Left renal pelvis (tissue), 4 donors: ENCODE measurements around the gene RASSF4. TPM values are rescaled to one million over a fixed set of nuclear protein-coding genes. Genes with fewer than 3 reads are reported as not detected.

ENCODE experiments used
- DNase-seq, 4 donors: peaks; one replicate each; pipeline ENCODE4 v3.0.0-alpha.2; 2013; ENCODE audit warnings: low read depth in 4 of 4, low spot score in 3 of 4
- polyA plus RNA-seq, 4 donors: library from polyadenylated mRNA; unstranded; fragments of 120-200 nt; gene quantifications; one replicate each; pipeline ENCODE4 v1.2.1, GENCODE V29; 2013; ENCODE audit not compliant: insufficient read length in 4 of 4

Gene RASSF4
- polyA plus RNA-seq, result 10 to 100 TPM; 12.7 to 39.2 (median 24.1) TPM

DNA sequence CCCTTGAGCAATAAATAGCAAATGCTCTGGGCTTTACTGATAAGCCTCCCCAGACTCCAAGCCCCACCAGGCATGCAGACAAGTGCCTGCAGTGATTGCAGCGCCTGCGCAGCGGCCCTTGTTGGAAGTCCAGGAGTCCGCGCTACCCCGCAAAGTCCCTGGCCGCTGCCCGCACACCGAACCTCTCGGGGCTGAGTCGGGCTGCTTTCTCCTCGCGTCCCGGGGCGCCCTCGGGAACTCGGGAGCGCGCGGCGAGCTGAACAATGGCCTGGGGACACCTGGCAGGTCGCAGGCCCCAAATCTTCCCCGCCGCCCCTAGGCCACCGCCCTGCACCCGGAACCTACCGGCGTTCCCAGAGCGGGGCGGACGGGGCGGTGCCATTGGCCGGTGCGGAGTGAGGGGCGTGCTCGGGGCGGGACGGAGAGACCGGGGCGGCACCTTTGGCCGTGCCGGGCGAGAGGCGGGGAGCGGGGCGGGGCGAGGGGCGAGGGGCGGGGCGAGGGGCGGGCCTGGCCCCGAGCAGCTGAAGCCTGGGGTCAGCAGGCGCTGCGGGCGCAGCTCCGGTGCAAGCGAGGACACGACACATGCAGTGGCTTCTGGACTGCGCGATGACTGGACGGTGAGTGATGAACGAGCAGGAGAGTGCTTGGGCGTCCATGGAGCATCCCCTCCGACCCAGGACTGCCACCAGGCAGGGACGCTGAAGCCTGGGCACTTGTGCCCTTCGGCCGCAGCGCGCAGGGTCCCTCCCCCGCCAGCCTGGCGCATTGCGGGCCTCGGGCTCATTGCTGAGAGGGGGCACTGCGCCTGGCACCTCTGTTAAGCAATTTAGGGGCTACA is at the start of gene RASSF4:
TSS of gene RASSF4 (plus strand) at position 556 of the 841 bp plus-strand sequence. CDS start 10,401 bp downstream, outside the sequence.
- no peak for DNase-seq

DNA sequence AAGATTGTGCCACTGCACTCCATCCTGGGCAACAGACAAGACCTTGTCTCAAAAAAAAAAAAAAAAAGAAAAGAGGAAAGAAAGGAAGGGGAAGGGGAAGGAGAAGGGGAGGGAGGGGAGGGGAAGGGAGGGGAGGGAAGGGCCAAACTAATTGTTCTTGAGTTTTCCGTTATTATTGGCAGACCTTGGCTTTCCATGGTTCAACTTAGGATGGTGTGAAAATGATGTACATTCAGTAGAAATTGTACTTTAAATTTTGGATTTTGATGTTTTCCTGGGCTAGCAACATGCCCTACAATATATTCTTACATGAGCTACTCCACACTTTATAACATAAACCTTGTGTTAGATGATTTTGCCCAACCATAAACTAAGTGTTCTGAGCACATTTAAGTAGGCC is 49.7 kb upstream of the RASSF4 start:
- no peak for DNase-seq

DNA sequence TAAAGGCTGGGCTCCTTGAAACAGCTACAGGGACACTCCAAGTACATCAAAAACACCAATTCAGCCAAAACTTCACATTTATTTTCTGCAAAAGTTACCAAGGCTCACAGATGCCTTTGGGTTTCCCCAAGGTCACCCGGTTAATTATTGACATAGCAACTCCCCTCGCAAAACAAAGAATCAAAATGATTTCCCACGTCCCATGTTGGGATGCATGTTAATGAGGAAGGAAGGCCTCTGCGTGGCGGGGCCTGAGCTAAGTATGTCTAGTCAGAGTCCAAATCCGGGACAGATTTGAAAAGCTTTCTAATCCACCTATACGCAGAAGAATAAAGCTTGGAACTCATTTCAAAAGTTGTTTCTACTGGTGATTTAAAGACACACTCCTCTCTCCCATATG is 49.0 kb upstream of the RASSF4 start:
- DNase-seq, result no peak

DNA sequence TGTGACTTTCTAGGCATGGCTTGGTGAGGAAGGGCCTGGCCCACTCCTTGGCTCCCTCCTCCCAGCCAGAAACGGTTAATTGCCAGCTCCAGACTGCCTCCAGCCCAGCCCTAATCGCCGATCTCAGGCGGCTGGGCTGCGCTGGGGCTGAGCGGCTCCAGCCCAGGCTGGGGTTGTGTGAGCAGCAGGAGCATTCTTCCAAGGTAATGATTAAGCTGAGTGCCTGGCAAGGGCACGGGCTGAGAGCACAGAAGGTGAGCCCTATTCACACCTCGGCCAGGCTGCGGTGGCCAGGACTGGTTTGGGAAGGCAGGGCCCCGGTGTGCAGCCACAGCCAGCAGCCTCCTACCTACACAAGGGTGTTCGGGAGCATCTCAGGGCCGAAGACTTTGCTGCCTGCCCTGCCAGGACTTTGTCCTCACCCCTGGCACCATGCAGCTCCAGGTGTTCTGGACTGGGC is 48.5 kb upstream of the RASSF4 start, which contains the start of gene TMEM72:
TSS of gene TMEM72 (plus strand) at position 257 of the 460 bp plus-strand sequence. CDS start at position 433, 176 bp downstream.
- DNase-seq, result peak in 2 of 4 donors; percentile 62 to 78

DNA sequence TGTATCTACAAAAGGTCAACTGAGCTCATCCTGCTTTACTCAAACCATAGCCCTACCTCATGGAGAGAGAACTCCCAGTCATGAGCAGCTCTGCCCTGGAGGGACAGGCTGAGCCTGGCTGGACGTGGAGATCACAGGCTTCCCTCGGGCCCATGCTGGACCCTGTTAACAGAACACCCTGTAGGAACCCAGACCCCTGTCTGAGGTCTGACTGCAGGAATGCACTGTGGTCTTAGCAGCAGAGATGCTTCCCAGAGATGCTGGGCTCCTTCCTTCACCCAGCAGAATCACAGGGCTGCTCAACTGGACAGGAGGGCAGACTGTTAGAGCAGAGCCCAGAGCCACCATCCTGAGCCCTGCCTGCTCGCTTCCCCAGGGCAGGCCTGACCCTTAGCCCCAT is 47.7 kb upstream of the RASSF4 start:
- DNase-seq, result no peak

GRCh38 chr10:44913350-44914081 is 46.1 kb upstream of the RASSF4 start:
- DNase-seq, result peak in 1 of 4 donors; percentile 31

GRCh38 chr10:44914891-44915290 is 44.7 kb upstream of the RASSF4 start:
- DNase-seq, result no peak

DNA sequence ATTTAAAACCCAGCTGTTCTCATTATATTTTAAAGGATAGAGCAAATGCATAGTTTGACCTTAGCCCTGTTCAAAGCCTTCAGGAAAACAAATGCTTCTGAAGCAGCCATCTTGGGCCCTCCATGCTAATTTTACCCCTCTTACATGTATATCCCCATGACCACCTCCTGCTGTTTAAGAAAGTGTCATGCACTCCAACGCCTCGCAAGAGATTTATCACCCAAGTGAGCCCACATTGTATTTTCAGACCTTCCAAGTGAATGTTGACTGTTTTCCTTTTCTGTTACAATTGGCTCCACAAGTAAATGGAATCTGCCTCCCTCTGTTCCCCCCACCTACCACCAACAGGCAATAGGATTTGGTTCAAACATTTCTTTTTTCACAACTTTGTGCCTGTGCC is 43.2 kb upstream of the RASSF4 start:
- no peak for DNase-seq

DNA sequence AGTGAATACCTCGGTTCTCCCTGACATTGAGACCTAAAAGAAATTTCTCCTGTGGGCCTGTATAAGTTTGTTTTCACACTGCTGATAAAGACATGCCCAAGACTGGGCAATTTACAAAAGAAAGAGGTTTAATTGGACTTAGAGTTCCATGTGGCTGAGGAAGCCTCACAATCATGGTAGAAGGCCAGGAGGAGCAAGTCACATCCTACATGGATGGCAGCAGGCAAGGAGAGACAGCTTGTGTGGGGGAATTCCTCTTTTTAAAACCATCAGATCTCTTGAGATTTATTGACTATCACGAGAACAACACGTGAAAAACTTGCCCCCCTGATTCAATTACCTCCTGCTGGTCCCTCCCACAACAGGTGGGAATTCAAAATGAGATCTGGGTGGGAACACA is 41.8 kb upstream of the RASSF4 start:
- DNase-seq, result no peak

- DNase-seq, result no peak
Measured at GRCh38 chr10:44920252-44920651, 39.4 kb upstream of the RASSF4 start.

- DNase-seq, result no peak
Measured at GRCh38 chr10:44921061-44921460, 38.5 kb upstream of the RASSF4 start.

- no peak for DNase-seq
Measured at GRCh38 chr10:44921506-44921905, 38.1 kb upstream of the RASSF4 start.

GRCh38 chr10:44922021-44922420 is 37.6 kb upstream of the RASSF4 start:
- no peak for DNase-seq

DNA sequence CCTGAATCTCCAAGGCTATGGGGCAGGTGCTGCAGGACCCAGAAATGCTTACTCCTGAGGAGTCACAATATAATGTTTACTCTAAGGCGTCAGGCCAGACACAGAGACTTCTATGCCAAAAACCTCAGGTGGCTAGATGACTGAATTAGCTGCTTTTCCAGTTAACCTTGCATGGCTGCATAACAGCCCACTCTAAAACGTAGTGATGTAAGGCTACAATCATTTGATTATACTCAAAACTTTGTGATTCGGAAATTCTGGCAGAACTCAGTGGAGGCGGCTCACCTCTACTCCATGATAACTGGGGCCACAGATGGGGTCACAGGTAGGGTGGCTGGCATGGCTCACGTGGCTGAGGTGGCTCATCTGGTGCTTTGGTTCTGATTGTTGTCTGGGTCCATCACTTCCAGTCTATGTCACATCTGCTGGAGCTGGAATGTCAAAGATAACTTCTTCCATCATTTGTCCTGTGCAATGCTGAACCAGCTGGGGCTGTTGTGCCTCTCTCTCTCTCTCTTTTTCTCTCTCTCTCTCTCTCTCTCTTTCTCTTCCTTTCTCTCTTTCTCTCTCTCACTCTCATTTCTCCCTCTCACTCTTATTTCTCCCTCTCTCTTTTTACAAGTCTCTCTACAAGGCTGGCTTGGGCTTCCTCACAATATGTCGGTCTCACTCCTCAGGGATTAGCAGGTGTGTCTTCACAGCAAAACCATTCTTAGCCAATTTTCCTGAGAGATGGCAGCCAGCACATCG is 36.6 kb upstream of the RASSF4 start:
- no peak for DNase-seq

DNA sequence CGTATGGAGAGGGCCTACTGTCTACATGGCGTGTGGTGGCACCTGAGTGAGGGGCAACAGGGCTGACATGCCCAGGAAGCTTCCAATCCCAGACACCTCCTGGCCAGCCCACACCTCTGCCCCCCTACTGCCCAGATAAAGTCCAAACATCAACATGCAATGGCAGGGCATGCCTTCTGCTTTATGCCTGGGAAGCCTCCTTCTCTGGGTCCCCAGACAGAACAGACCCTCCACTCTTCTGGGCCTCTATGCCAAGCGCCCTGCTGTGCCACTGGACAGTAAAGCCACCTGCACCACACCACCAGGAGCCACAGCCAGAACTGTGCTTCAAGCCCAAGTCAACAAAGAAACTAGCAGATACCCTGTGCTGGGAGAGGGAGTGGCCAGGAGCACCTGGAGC is 36.0 kb upstream of the RASSF4 start:
- no peak for DNase-seq

- DNase-seq, result no peak
Measured at GRCh38 chr10:44924261-44925040, 35.2 kb upstream of the RASSF4 start.

DNA sequence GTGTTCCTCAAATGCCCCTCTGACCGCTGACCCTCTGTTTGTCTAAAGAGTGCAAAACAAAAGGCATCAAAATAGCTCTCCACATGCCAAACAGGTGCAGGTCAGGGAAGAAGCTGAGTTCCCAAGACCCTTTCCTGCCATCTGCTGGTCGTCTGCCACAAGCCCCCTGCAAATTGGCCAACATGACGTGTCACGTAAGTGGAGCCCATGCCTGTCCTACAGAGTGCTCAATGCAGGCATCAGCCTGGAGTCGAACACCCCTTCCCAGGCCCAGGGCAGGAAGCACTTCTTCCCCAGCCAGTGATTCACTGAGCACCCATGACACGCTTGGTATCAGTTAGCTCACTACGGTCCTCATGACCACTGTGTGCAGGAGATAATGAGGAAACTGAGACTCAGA is 34.4 kb upstream of the RASSF4 start:
- DNase-seq, result peak in 2 of 4 donors; percentile 39 to 42

GRCh38 chr10:44925811-44926750 is 33.5 kb upstream of the RASSF4 start:
- DNase-seq, result no peak

DNA sequence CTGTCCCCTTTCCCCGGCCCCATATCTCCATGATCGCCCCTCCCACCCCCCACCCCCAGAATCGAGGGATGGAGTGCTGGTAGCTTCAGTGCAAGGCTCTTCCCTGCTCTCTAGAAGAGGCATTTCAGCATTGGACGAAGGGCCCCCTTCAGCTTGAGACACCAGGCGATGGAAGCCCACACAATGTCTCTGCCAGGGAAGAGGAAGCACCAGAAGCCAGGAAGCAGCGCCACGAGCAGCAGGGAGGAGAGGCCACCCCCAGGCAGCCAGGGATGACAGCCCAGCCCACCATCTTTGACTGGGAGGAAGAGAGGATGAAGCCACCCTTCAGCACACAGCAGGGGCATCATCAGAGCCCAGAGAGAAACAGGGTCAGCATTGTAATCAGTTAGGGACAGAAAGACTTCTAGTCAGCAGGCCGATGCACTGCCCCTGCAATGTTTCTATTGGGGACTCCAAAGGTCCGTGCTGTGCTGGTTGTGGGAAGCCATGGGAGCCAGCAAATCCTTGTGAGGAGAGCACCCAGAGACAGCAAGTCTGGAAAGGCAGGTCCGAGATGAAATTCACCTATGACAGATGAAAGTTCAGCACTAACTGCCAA is 32.8 kb upstream of the RASSF4 start:
- DNase-seq, result no peak
